Measurements from ENCODE around the gene HMG20A. TPM values are rescaled to one million over a fixed set of nuclear protein-coding genes. Genes with fewer than 3 reads are reported as not detected.

The HMG20A gene
- total RNA-seq, 1 experiment from 2014 or later = 29.5 TPM

DNA sequence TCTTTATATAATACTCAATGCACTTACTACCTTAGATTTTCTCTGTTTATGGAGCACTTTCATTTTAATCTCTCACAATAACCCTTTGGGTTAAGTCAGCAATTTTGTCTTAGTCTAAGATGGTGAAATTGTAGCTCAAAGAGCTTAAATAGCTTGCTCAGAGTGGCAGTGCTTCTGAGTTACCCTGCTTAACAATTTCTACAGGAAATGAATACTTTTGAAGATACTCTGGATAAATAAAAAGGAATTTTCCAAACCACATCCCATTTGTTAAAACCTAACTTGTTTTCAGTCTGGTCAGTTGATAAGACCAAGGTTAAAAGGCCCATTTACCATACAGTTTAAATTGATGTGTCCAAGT, 37.2 kb downstream of the HMG20A start:
- in situ Hi-C loops (cut with HindIII; ENCODE audit: low pct_unique_long_range_greater_than_20kb, low sequenced_read_pairs) = no loop called here
- DNase-seq (ENCODE audit: low read depth, low spot score) = no peak

DNA sequence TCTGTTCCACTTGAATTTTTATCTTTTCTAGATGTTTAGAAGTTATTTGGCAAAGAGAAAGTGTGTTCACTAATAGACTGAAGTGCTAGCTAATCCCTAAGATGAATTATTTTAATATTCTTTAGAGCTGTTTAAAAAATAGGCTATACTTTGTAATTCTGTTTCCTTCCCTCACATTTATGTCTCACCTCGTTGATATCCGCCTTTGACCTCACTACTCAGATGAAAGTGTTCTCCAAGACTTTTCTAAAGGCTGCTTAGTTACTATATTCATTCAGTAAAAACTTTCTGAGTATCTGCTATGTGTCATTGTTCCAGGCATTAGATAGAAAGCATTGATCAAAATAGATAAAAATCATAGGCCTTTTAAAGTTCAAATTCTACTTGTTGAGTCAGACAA, 38.3 kb downstream of the HMG20A start:
- in situ Hi-C loops (cut with HindIII; ENCODE audit: low pct_unique_long_range_greater_than_20kb, low sequenced_read_pairs) = no loop called here
- no peak for DNase-seq (ENCODE audit: low read depth, low spot score)

DNA sequence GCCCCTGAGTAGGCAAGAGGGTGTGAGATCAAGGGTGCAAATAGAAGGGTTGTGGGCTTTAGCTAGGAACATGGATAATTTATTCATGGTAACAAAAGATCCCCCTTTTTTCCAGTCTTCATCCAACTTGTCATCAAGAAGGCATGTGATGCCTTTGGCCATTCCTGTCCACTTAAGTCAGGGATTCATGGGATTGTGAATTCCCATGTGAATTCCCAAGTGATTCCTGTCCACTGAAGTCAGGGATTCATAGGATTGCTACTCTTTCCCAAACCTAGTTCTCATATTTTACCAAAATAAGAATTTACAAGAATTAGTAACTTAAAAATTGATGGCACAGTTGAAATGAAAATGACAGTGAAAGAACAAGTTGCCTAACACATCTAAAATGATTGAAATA, 40.8 kb downstream of the HMG20A start:
- peak; percentile 52 for DNase-seq (ENCODE audit: low read depth, low spot score)
- in situ Hi-C loops (cut with HindIII; ENCODE audit: low pct_unique_long_range_greater_than_20kb, low sequenced_read_pairs) = no loop called here

DNA sequence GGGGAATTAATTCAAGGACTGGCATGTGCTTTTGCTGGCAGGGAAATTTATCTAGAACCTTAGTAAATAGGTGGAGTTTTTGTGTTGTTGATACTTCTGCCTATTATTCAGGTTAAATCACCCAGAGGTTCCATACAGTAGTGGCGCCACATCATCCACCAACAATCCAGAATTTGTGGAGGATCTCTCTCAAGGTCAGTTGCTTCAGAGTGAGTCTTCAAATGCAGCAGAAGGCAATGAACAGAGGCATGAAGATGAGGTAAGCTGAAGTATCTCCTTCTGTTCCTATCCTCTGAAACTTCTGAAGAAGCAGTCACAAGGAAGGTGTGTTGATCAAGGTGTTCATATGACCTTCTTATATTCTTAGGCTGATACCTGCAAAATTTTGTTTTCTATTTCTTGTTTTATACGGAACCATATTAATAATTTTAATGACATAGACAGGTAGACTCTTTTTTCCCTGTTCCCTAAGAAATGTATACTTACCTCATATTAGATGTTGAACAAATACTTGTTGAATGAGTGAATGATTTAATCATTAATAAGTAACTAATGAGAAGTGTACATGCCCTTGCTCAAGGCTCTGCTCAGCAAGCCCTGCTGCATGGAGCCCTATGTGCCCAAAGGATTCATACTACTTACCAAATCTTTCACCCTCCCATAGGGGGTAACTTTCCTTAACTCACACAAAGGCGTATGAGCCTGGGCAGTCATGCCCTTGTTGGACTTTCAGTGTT, 43.6 kb downstream of the HMG20A start:
- in situ Hi-C loops (cut with HindIII; ENCODE audit: low pct_unique_long_range_greater_than_20kb, low sequenced_read_pairs) = no loop called here
- no peak for DNase-seq (ENCODE audit: low read depth, low spot score)

DNA sequence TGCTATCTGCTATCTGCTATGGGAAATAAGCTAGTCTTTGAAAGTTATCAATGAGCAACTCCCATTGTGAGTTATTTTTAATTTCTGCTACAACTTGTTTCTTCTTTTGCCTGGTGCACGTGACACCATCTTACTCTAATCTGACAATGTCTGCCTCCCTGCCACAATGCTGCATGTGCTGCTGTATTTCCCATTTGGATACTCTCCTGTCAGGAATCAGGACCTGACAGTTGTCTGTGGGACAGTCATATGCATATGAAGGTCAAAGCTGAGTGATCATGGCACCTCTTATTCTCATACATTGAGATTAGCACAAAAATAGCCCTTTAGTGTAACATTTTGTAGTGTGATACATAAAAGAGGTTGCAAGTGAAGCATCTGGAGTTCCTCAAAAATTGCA, 45.8 kb downstream of the HMG20A start:
- DNase-seq (ENCODE audit: low read depth, low spot score) = no peak
- in situ Hi-C loops (cut with HindIII; ENCODE audit: low pct_unique_long_range_greater_than_20kb, low sequenced_read_pairs) = no loop called here

DNA sequence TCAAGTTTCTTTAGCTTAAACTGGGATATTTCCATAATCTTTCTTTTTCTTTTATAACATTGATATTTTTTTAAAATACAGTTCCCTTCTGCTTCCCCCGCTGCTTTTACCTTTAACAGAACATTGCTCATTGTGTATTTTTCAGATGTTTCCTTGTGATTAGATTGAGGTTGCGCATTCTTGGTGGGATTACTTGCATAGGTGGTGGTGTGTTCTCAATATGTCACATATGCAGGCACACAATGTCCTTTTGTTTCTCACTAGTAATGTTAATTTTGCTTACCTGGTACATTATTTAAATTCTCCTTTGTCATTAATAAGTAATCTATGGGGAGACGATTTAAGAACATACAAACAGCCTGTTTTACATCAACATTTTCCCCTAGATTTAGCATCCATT, 48.2 kb downstream of the HMG20A start:
- DNase-seq (ENCODE audit: low read depth, low spot score) = no peak
- in situ Hi-C loops (cut with HindIII; ENCODE audit: low pct_unique_long_range_greater_than_20kb, low sequenced_read_pairs) = no loop called here

DNA sequence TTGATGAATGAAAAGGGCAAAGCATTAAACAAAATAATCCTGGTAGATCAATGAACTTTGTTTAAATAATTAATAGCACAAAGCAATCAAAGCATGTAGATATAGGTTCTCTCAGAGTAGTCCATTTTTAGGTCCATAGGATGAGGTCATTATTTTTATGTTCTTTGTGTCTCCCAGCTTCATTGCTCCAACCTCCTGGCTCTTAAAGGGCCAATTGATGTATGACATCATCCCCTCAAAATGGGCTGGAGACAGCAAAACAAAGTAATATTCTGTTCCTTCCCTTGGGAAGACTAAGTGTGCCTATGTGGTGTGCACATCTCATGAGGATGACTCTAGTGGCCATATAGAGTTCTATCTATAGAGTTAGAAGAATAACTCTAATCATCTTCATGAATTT, 49.5 kb downstream of the HMG20A start:
- DNase-seq (ENCODE audit: low read depth, low spot score) = peak; percentile 75
- in situ Hi-C loops (cut with HindIII; ENCODE audit: low pct_unique_long_range_greater_than_20kb, low sequenced_read_pairs) = no loop called here

DNA sequence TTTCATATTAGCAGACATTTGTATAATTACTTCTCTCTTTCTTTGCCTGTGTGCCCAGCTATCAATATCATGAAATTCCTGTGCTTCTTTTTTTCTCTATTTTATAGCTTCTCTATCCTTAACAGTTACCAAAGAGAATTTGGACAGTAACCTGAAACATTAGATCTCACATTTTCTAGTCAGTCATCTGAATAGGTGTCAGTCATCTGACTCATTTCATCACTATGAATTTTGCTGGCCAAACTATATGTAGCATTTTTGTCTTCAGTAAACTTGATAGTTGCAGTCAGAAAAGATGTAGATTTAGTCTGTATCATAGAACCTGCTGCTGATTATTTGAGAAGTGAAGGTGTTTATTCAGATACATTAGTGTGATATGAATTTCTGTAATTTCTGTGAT, 52.6 kb downstream of the HMG20A start:
- in situ Hi-C loops (cut with HindIII; ENCODE audit: low pct_unique_long_range_greater_than_20kb, low sequenced_read_pairs) = no loop called here
- no peak for DNase-seq (ENCODE audit: low read depth, low spot score)

DNA sequence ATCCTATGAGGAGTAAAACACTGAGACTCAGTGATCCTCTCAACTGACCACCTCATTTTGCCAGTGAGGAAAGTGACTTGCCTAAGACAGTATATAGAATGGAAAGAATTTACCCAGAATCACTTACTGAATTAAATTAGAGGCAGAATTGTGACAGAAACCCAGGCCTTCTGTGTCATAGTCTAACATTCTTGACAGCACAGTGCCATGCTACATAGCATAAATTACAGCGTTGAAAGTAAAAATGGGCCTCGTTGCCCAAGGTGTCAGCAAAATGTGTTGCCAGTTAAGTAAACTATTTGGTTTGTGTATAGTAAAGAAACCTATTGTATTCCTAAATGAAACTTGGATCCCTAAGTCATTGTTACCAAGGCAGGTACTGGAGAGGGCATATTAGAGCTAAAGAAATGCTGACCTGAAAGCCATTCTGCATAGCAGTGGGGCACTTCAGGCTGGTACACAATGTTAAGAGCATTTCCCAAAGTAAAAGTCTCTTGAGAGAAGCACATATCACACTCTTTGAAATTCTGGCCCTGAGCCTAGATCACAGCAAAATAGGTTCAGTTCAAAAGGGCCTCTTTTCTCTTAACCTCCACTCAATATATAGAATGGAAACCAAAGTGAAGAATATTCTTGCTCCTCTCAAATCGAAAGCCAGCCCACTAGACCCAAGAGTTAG, 53.8 kb downstream of the HMG20A start:
- no peak for DNase-seq (ENCODE audit: low read depth, low spot score)
- in situ Hi-C loops (cut with HindIII; ENCODE audit: low pct_unique_long_range_greater_than_20kb, low sequenced_read_pairs) = no loop called here

DNA sequence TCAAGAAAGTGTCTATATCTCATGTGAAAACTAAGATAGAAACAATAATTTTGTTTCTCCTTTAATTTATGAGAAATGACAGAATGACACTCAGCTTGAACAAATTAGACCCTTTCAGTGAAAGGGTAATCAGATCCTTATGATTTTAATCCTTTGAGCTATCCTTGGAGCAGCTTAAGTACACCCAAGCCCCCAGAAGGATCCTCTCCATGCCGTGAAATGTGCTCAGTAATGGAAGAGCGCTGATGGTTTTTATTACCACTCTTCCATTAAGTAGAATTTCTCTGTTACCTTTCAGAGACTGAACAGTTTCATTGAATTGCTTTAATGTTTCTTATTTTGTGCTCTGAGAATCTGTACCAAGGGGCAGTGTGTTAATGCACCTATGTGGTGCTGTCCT, 54.3 kb downstream of the HMG20A start:
- in situ Hi-C loops (cut with HindIII; ENCODE audit: low pct_unique_long_range_greater_than_20kb, low sequenced_read_pairs) = no loop called here
- DNase-seq (ENCODE audit: low read depth, low spot score) = no peak

DNA sequence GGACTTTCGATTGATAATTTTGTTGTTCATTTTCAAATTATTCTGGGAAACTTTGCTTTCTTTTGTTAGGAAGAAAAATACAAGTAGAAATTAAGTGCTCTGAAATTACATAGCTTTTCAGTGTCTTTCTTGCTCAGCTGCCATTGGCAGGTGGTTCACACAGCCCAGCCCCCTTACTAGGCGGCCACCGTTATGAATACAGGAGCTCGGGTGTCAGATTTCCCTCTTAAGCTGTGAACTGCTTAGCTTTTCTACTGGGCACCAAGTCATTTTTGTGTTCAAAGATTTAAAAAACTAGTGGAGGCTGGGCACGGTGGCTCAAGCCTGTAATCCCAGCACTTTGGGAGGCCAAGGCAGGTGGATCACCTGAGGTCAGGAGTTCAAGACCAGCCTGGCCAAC, 55.2 kb downstream of the HMG20A start:
- in situ Hi-C loops (cut with HindIII; ENCODE audit: low pct_unique_long_range_greater_than_20kb, low sequenced_read_pairs) = no loop called here
- no peak for DNase-seq (ENCODE audit: low read depth, low spot score)

DNA sequence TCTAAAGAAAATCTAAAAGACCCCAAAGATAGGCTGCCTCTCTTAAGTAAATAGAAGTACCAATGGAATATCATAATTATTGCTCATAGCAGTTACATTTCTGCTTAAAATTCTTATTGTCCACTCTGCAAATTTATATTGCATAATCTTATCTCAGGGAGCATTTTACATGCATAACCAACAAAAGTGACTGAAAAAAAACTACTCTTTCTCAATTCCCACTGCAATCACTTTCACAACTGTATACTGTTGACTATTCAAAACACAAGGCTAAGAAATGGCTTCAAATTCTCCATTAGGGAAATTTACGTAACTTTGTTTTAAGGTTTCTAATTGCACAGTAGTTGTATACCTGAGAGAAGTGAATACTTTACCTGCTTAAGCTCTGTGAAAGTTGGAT, 56.3 kb downstream of the HMG20A start:
- no peak for DNase-seq (ENCODE audit: low read depth, low spot score)
- in situ Hi-C loops (cut with HindIII; ENCODE audit: low pct_unique_long_range_greater_than_20kb, low sequenced_read_pairs) = no loop called here

DNA sequence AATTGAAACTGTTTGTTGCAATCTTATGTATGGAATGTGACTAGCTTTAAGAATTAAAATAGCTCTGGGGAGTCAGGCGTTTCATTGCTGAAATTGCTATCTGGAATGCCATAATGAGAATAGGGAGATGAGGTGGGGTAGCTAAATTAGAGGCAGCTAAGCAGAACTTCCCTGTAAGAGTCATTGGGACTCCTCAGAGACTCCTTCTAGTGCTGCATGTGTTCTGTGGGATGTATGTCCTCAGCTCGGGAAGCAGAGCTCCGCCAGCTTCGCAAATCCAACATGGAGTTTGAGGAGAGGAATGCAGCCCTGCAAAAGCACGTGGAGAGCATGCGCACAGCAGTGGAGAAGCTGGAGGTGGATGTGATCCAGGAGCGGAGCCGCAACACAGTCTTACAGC, 57.4 kb downstream of the HMG20A start:
- in situ Hi-C loops (cut with HindIII; ENCODE audit: low pct_unique_long_range_greater_than_20kb, low sequenced_read_pairs) = no loop called here
- DNase-seq (ENCODE audit: low read depth, low spot score) = no peak

DNA sequence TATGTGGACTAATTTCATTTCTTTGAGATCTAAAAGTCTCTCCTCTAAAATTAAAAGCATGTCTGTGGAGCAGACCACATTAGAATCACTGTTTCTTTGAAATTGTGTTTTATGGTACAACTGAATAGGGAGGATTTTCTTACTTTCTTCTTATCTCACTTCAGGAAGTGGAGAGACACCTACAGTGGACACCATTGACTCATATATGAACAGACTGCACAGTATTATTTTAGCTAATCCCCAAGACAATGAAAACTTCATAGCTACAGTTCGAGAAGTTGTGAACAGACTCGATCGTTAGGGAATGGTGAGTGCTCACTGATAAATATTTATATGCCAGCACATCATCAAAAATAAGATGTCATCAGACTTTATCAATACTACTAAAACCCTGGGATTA, 58.3 kb downstream of the HMG20A start:
- in situ Hi-C loops (cut with HindIII; ENCODE audit: low pct_unique_long_range_greater_than_20kb, low sequenced_read_pairs) = no loop called here

DNA sequence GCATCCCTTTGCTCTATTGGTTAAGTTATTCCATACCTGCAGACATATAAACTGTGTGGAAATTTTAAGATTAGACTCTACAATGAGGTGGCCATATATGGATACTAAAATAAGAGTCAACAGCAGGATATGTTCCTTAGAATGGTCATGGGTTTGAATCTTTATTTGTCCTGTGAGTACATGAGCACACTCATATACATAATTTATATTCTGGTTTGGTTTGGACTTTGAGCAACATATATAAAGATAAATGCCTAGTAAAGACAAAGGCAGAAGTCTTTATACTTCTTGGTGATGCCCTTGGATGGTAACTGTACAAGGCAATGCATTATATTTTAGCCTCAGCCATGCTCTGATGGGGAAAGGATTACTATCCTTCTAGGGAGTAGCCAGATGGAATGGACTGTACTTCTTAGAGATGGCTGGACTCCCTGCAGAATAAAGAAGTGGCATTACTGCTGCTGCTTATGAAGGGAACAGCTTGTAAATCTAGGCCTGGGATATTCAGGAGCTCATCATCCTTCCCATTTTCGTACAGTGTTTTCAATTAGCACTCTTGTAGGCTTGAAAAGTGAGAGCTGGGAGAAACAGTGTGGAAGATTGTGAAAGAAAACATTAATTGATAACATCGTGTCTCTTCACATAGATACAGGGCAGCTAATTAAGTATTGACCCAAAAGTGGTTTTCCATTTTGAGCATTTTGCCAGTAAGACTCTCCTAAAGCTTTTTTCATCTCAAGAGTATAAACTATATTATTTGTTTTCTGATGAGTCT, 60.4 kb downstream of the HMG20A start:
- no peak for DNase-seq (ENCODE audit: low read depth, low spot score)
- in situ Hi-C loops (cut with HindIII; ENCODE audit: low pct_unique_long_range_greater_than_20kb, low sequenced_read_pairs) = no loop called here

More for the DNA sequence above, 58.3 kb downstream of the HMG20A start:
- no peak for DNase-seq (ENCODE audit: low read depth, low spot score)

DNA sequence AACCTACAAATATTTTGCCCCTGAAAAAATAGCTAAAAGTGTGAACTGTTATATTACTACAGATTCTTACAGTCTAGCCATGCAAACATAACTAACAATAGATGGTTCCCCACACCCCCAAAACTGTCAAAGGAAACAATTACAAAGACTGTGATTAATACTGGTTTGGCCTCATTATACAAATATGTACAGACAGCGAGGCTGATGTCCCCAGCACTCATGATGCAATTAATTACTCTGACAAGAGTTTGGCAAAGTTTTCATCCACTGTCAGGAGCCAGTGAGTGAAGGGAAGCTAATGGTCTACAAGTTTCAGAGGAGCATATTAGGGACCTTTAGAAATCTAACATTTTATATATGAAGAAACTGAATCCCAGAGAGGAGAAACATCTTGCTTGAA, 61.0 kb downstream of the HMG20A start:
- in situ Hi-C loops (cut with HindIII; ENCODE audit: low pct_unique_long_range_greater_than_20kb, low sequenced_read_pairs) = no loop called here
- DNase-seq (ENCODE audit: low read depth, low spot score) = no peak

DNA sequence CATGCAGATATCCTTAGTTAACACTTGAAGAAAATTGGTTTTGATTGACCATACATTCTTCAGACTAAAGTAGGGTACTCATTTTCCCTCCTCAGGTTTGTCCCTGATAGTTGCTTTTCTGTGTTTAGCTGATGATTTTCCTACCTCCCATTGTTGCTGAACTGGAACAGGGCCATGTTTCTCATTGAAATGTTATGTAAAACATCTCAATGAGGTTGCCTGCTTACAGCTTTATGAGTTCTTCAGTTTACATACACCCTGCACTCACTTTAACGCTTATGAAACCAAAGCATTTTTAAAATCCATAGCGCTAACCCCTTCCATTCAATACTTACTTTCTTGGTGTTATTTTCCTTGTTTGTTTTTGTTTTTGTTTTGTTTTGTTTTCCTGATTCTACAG, 61.9 kb downstream of the HMG20A start:
- in situ Hi-C loops (cut with HindIII; ENCODE audit: low pct_unique_long_range_greater_than_20kb, low sequenced_read_pairs) = no loop called here
- no peak for DNase-seq (ENCODE audit: low read depth, low spot score)

DNA sequence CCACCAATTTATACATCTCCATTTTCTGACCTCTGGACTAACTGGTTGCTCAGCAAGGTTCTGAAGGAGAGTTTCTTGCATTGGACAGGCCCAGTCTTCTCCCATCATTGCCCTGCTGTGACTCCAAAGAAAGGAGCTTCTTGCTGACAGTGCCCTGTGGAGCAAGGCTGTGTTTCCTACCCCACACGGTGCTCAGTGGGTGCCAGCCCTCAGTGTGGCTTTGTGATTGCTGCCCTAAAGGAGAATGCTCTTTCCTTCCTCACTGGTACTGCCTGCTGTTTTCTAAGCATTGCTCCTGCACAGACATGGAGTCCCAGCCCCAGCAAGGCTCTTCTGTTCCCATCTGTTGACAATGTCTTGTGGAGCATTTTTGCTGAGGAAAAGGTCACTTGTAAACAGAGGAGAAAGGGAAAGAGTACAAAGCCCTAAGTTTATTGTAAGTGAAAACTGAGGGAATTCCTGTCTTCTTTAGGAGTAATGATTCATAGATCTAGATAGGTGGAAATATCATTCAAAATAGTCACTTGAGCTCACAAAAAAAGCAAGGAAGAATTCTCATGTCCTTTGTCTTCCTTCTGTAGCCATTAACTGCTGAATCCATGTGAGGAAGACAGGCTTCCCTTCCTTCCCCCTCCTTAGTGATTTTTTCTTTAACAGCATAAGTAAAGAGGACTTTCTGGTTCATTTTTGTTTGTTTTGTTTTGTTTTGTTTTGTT, 62.9 kb downstream of the HMG20A start:
- in situ Hi-C loops (cut with HindIII; ENCODE audit: low pct_unique_long_range_greater_than_20kb, low sequenced_read_pairs) = no loop called here
- no peak for DNase-seq (ENCODE audit: low read depth, low spot score)
